22Rv1 (cell line): ENCODE results near the gene CSDE1.

Experiments
- H3K27ac ChIP-seq: fragments of 450-650 bp; 2 replicates; pipeline ENCODE4 v1.5.1; 2017
- ZFX ChIP-seq: fragments of 450-650 bp; IDR thresholded peaks from 2 replicates; pipeline ENCODE4 v1.6.1; 2017; ENCODE audit warnings: antibody characterized with exemption, borderline replicate concordance
- TF ChIP-seq, protein P1 (sequence below): fragments of 450-650 bp; IDR thresholded peaks from 2 replicates; pipeline ENCODE4 v1.5.1; 2017; ENCODE audit warnings: mild to moderate bottlenecking

CSDE1 gene

DNA sequence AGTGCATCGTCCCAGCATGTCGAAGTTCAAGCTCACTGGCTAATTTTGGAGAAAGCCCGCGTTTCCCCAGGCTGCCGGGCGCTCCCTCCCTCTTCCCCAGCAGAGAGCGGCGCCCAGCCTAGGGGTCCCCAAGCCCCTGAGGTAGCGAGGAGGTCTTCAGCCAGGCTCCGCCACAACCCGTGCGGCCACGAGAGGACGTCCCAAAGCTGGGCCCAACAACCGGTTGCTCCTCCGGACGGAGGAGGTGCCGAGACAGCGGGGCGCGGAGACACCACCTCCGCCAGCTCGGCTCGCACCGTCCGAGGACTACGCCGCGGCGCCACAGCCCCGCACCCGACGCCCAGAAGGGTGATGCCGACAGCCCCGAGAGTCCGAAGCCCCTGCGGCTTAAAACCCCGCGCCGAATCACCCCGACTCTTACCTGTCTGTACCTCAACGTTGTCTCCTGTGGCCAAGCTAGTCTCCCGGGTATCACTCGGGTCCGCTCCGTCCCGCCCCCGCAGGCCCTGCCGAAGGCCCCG lies 88.2 kb downstream of the CSDE1 start, which contains the start of gene DENND2C:
DENND2C (minus strand) TSS at position 488 of the 521 bp plus-strand sequence. CDS start 44,065 bp downstream, outside the sequence.
- H3K27ac ChIP-seq = no peak within 1 kb of the TSS
- no peak for TF ChIP-seq ZFX
- TF ChIP-seq, protein P1, sequence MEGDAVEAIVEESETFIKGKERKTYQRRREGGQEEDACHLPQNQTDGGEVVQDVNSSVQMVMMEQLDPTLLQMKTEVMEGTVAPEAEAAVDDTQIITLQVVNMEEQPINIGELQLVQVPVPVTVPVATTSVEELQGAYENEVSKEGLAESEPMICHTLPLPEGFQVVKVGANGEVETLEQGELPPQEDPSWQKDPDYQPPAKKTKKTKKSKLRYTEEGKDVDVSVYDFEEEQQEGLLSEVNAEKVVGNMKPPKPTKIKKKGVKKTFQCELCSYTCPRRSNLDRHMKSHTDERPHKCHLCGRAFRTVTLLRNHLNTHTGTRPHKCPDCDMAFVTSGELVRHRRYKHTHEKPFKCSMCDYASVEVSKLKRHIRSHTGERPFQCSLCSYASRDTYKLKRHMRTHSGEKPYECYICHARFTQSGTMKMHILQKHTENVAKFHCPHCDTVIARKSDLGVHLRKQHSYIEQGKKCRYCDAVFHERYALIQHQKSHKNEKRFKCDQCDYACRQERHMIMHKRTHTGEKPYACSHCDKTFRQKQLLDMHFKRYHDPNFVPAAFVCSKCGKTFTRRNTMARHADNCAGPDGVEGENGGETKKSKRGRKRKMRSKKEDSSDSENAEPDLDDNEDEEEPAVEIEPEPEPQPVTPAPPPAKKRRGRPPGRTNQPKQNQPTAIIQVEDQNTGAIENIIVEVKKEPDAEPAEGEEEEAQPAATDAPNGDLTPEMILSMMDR = no peak

DNA sequence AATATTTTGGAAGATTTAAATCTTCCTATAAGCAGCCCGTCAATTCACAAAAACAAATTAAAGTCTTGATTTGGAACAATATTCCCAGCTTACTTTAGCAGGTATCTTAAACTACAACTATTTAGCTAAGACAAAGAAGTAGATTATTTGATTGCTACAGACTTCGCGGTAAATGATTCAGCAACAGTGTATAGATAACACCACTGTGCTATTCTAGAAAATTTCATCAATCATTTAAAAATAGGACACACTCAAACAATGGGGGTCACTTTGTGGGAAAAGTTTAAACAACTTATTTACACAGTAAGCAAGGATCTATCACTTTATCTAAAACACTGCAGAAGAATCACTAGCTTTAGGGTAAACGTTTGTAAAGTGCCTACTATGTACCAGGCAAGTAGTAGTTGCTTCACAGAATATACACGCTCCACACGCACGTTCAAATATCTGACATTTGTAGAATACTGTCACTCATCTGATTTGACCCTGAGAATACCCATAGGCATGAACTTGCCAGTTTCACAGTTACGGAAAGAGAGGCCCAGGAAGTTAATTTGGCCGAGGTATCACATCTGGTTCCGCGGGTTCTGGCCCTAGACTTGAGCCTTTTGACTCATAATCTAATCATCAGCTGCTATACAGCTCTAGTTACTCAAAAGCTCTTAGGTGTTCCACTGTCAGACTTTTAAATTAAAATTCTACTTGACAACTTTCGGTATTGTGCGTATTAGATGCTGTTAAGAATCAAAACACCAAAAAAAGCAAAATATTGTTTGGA lies 88.8 kb downstream of the CSDE1 start:
- TF ChIP-seq, protein P1 = no peak
- TF ChIP-seq ZFX = no peak
- no peak overlapping the region for H3K27ac ChIP-seq

GRCh38 chr1:114668373-114668772 lies 89.4 kb downstream of the CSDE1 start:
- TF ChIP-seq, protein P1 = no peak
- no peak for TF ChIP-seq ZFX

DNA sequence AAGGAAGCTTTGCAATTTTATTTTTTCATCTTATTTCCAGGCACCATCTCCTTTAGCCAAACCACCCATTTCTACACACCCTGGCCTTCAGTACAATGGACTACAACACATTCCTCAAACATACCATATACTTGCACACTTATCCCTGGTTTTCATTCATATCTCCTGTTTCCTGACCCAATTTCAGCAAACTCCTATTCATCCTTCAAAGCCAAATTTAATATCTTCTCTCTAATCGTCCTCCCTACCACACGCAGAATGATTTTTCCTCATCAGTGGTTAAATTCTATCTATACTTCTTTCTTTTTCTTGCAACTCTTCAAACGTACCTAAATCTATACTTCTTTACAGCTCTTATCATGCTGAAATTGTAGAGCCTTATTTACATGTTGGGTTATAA lies 90.8 kb downstream of the CSDE1 start:
- H3K27ac ChIP-seq = no peak overlapping the region
- no peak for TF ChIP-seq ZFX
- TF ChIP-seq, protein P1 = no peak

More at GRCh38 chr1:114668373-114668772, 89.4 kb downstream of the CSDE1 start:
- no peak overlapping the region for H3K27ac ChIP-seq
